Thyroid gland (tissue), 4 donors: ENCODE results near the gene EML6.

Experiments used
- CTCF ChIP-seq, 6 experiments: fragments of 200-600 bp in 3 of 6; fragments of 450-650 bp in 3 of 6; sonication (generic) in 3 of 6; IDR thresholded peaks; one replicate each; pipeline ENCODE4 v1.5.1; 2016 to 2019; ENCODE audit warnings: antibody characterized with exemption in 6 of 6, mild to moderate bottlenecking in 2 of 6, inconsistent platforms in 1 of 6, moderate library complexity in 1 of 6
- POLR2A ChIP-seq, 2 donors: fragments of 450-650 bp; IDR thresholded peaks; one replicate each; pipeline ENCODE4 v1.6.1; 2017; ENCODE audit warnings: antibody characterized with exemption in 2 of 2, mild to moderate bottlenecking in 2 of 2, moderate library complexity in 1 of 2

- TF ChIP-seq POLR2A (IDR thresholded peaks at IDR 0.05) (no peak), CTCF (IDR thresholded peaks at IDR 0.05) (no peak)
Measured at GRCh38 chr2:54864727-54865126, 141.3 kb downstream of the EML6 start.
